Neural cell (in vitro differentiated cells): Measurements from ENCODE around the gene CADM1. TPM values are rescaled to one million over a fixed set of nuclear protein-coding genes. Genes with fewer than 3 reads are reported as not detected.
A peak's percentile ranks its signal among the peaks of the same experiment; 100 is the strongest.

Experiments used
- H2AFZ ChIP-seq: fragments of 200-600, 300-800 bp; sonication (generic), shearing (Covaris generic); 2 replicates; pipeline ENCODE4 v1.6.0; 2014; ENCODE audit warnings: low read depth, mild to moderate bottlenecking, antibody characterized with exemption, low read length, moderate library complexity
- H3F3A ChIP-seq: fragments of 200-600 bp; shearing (Covaris generic); 2 replicates; pipeline ENCODE4 v1.6.1; 2016; ENCODE audit warnings: mild to moderate bottlenecking, moderate library complexity, mixed read lengths, antibody characterized with exemption, low read length; ENCODE audit not compliant: insufficient read depth, poor library complexity, severe bottlenecking
- H3K27ac ChIP-seq: fragments of 200-600, 300-800 bp; sonication (generic), shearing (Covaris generic); 2 replicates; pipeline ENCODE4 v1.5.1; 2014; ENCODE audit warnings: mild to moderate bottlenecking, low read length, moderate library complexity
- H3K27me3 ChIP-seq: fragments of 300-800, 200-600 bp; sonication (generic), shearing (Covaris generic); 2 replicates; pipeline ENCODE4 v1.6.0; 2014; ENCODE audit warnings: mild to moderate bottlenecking, low read depth, low read length, moderate library complexity; ENCODE audit not compliant: insufficient read depth
- H3K36me3 ChIP-seq: fragments of 300-800, 200-600 bp; sonication (generic), shearing (Covaris generic); 2 replicates; pipeline ENCODE4 v1.5.1; 2014; ENCODE audit warnings: mild to moderate bottlenecking, antibody characterized with exemption, low read length, moderate library complexity; ENCODE audit not compliant: insufficient read depth
- H3K4me2 ChIP-seq: fragments of 300-800, 200-600 bp; sonication (generic), shearing (Covaris generic); 2 replicates; pipeline ENCODE4 v1.6.0; 2014; ENCODE audit warnings: mild to moderate bottlenecking, low read length
- H3K4me3 ChIP-seq: fragments of 300-800, 200-600 bp; sonication (generic), shearing (Covaris generic); 2 replicates; pipeline ENCODE4 v1.5.1; 2014; ENCODE audit warnings: mild to moderate bottlenecking, low read length, moderate library complexity
- H3K79me2 ChIP-seq: fragments of 200-600 bp; shearing (Covaris generic); replicated peaks from 2 replicates; pipeline ENCODE4 v1.6.0; 2014; ENCODE audit warnings: mild to moderate bottlenecking, low read length, moderate library complexity; ENCODE audit not compliant: insufficient read depth
- H3K9ac ChIP-seq: fragments of 300-800, 200-600 bp; sonication (generic), shearing (Covaris generic); 2 replicates; pipeline ENCODE4 v1.6.1; 2016; ENCODE audit warnings: mild to moderate bottlenecking, low read length, mixed read lengths
- H3K9me2 ChIP-seq: fragments of 200-600 bp; shearing (Covaris generic); 2 replicates; pipeline ENCODE4 v1.6.1; 2016; ENCODE audit warnings: mild to moderate bottlenecking, low read length, mixed read lengths; ENCODE audit not compliant: insufficient read depth
- H3K9me3 ChIP-seq: fragments of 200-600, 300-800 bp; sonication (generic), shearing (Covaris generic); 2 replicates; pipeline ENCODE4 v1.6.1; 2016; ENCODE audit warnings: mild to moderate bottlenecking, mixed run types, low read length, moderate library complexity, mixed read lengths
- H4K20me1 ChIP-seq: fragments of 200-600 bp; shearing (Covaris generic); 2 replicates; pipeline ENCODE4 v1.6.1; 2016; ENCODE audit warnings: mild to moderate bottlenecking, mixed run types; ENCODE audit not compliant: insufficient read depth
- EP300 ChIP-seq: fragments of 450-650 bp; conservative IDR thresholded peaks from 2 replicates; pipeline ENCODE4 v1.6.1; 2014; ENCODE audit warnings: antibody characterized with exemption, mild to moderate bottlenecking, moderate library complexity; ENCODE audit not compliant: poor library complexity, severe bottlenecking
- EZH2 ChIP-seq: fragments of 200-600, 300-800 bp; shearing (Covaris generic), sonication (generic); IDR thresholded peaks from 2 replicates; pipeline ENCODE4 v1.6.1; 2014; ENCODE audit warnings: antibody characterized with exemption, low read length, borderline replicate concordance, mild to moderate bottlenecking; ENCODE audit not compliant: insufficient read depth, poor library complexity, severe bottlenecking
- MXI1 ChIP-seq: fragments of 450-650 bp; conservative IDR thresholded peaks from 2 replicates; pipeline ENCODE4 v1.6.1; 2014; ENCODE audit warnings: antibody characterized with exemption, mild to moderate bottlenecking; ENCODE audit not compliant: poor library complexity, severe bottlenecking
- POLR2AphosphoS5 ChIP-seq: IDR thresholded peaks from 2 replicates; pipeline ENCODE4 v1.6.1; 2012
- RAD21 ChIP-seq: fragments of 450-650 bp; conservative IDR thresholded peaks from 2 replicates; pipeline ENCODE4 v1.6.1; 2014; ENCODE audit warnings: antibody characterized with exemption, mild to moderate bottlenecking, moderate library complexity
- SMC3 ChIP-seq: fragments of 450-650 bp; conservative IDR thresholded peaks from 2 replicates; pipeline ENCODE4 v1.6.1; 2014; ENCODE audit warnings: antibody characterized with exemption, mild to moderate bottlenecking, moderate library complexity; ENCODE audit not compliant: poor library complexity
- TAF1 ChIP-seq: IDR thresholded peaks from 2 replicates; pipeline ENCODE4 v1.6.1; 2012; ENCODE audit warnings: low read depth
- polyA plus RNA-seq: library from polyadenylated mRNA; depleted of rRNA; stranded (reverse); fragments of >200 nt; gene quantifications from 2 replicates; pipeline ENCODE4 v1.2.3, GENCODE V29; 2014
- TF ChIP-seq, protein P1 (sequence below): fragments of 450-650 bp; IDR thresholded peaks from 2 replicates; pipeline ENCODE4 v1.5.1; 2014; ENCODE audit warnings: antibody characterized with exemption, mild to moderate bottlenecking, moderate library complexity; ENCODE audit not compliant: poor library complexity, severe bottlenecking
- TF ChIP-seq, protein P2 (sequence below): IDR thresholded peaks from 2 replicates; pipeline ENCODE4 v1.6.1; 2012; ENCODE audit warnings: borderline replicate concordance

Gene CADM1
- polyA plus RNA-seq, 1 donor from 2014 or later: 92.1 TPM

DNA sequence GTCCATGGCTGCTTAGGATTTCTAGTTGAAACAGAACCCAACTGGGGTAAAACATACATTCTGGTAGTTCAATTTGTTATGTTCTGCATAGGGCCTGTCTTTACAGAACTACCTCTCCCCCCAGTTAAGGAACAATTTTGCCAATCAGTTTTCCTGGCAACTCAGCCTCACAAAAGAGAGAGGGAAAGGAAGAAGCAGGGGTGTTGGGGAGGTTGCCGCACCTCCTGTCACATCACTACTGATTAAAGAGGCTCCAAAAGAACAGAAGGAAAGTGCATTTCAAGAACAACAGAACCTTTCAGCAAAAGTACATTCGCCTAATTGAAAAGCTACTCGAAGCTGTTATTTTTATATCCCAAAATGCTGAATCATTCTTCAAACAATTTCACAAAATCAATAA lies 217.6 kb downstream of the CADM1 start:
- no peak for TF ChIP-seq EP300
- TF ChIP-seq, protein P1, sequence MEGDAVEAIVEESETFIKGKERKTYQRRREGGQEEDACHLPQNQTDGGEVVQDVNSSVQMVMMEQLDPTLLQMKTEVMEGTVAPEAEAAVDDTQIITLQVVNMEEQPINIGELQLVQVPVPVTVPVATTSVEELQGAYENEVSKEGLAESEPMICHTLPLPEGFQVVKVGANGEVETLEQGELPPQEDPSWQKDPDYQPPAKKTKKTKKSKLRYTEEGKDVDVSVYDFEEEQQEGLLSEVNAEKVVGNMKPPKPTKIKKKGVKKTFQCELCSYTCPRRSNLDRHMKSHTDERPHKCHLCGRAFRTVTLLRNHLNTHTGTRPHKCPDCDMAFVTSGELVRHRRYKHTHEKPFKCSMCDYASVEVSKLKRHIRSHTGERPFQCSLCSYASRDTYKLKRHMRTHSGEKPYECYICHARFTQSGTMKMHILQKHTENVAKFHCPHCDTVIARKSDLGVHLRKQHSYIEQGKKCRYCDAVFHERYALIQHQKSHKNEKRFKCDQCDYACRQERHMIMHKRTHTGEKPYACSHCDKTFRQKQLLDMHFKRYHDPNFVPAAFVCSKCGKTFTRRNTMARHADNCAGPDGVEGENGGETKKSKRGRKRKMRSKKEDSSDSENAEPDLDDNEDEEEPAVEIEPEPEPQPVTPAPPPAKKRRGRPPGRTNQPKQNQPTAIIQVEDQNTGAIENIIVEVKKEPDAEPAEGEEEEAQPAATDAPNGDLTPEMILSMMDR: no peak
- TF ChIP-seq MXI1: no peak
- TF ChIP-seq, protein P2, sequence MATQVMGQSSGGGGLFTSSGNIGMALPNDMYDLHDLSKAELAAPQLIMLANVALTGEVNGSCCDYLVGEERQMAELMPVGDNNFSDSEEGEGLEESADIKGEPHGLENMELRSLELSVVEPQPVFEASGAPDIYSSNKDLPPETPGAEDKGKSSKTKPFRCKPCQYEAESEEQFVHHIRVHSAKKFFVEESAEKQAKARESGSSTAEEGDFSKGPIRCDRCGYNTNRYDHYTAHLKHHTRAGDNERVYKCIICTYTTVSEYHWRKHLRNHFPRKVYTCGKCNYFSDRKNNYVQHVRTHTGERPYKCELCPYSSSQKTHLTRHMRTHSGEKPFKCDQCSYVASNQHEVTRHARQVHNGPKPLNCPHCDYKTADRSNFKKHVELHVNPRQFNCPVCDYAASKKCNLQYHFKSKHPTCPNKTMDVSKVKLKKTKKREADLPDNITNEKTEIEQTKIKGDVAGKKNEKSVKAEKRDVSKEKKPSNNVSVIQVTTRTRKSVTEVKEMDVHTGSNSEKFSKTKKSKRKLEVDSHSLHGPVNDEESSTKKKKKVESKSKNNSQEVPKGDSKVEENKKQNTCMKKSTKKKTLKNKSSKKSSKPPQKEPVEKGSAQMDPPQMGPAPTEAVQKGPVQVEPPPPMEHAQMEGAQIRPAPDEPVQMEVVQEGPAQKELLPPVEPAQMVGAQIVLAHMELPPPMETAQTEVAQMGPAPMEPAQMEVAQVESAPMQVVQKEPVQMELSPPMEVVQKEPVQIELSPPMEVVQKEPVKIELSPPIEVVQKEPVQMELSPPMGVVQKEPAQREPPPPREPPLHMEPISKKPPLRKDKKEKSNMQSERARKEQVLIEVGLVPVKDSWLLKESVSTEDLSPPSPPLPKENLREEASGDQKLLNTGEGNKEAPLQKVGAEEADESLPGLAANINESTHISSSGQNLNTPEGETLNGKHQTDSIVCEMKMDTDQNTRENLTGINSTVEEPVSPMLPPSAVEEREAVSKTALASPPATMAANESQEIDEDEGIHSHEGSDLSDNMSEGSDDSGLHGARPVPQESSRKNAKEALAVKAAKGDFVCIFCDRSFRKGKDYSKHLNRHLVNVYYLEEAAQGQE: no peak
- no peak for TF ChIP-seq POLR2AphosphoS5
- no peak for TF ChIP-seq RAD21
- TF ChIP-seq TAF1: no peak
- no peak for TF ChIP-seq SMC3
- TF ChIP-seq EZH2: no peak
- H3F3A ChIP-seq: no peaks in the 10 kb centered on the region
- no peak overlapping the region for H3K9ac ChIP-seq
- H3K27ac ChIP-seq: no peak overlapping the region
- no peak overlapping the region for H2AFZ ChIP-seq
- H3K79me2 ChIP-seq: no peaks in the 10 kb centered on the region
- no peaks in the 10 kb centered on the region for H3K9me2 ChIP-seq
- H3K27me3 ChIP-seq: no peaks in the 10 kb centered on the region
- no peaks in the 10 kb centered on the region for H3K9me3 ChIP-seq
- H3K4me2 ChIP-seq: no peak overlapping the region
- H4K20me1 ChIP-seq: no peaks in the 10 kb centered on the region
- no peak overlapping the region for H3K4me3 ChIP-seq
- H3K36me3 ChIP-seq: no peaks in the 10 kb centered on the region

GRCh38 chr11:115284773-115285172 lies 219.4 kb downstream of the CADM1 start:
- Histone ChIP-seq H3K9ac (no peak overlapping the region), H3K27me3 (no peaks in the 10 kb centered on the region), H3K36me3 (no peaks in the 10 kb centered on the region), H3F3A (no peaks in the 10 kb centered on the region), H3K9me2 (no peaks in the 10 kb centered on the region), H3K9me3 (no peaks in the 10 kb centered on the region), H3K79me2 (no peaks in the 10 kb centered on the region), H3K4me3 (no peak overlapping the region), H3K27ac (no peak overlapping the region), H4K20me1 (no peaks in the 10 kb centered on the region), H3K4me2 (peak overlapping the region; percentile 8), H2AFZ (no peak overlapping the region)
- TF ChIP-seq RAD21 (no peak), POLR2AphosphoS5 (peak; percentile 28)

DNA sequence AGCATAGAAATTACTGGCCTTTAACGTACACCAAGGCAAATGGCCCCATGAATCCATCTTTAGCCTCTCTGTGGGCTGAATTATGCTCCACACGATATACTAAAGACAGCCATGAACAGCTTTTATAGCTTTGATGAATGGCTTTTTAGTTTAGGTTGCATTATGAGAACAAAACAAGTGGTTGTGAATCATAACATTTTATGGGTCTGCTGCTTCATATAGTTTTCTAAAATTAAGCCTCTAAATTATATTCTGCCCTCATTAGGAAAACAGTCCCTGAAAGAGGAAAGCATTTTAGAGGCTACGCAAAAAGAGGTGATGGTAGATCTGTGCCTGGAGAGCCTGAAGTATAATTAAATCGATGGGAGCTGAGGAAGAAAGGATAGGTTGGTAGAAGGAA lies 221.3 kb downstream of the CADM1 start:
- no peak overlapping the region for H3K4me2 ChIP-seq
- H3K4me3 ChIP-seq: no peak overlapping the region
- no peaks in the 10 kb centered on the region for H3F3A ChIP-seq
- no peaks in the 10 kb centered on the region for H3K9me3 ChIP-seq
- H3K9ac ChIP-seq: no peak overlapping the region
- H3K27ac ChIP-seq: no peak overlapping the region
- no peak for TF ChIP-seq RAD21
- no peak for TF ChIP-seq TAF1
- no peak for TF ChIP-seq SMC3
- TF ChIP-seq EZH2: no peak
- no peak for TF ChIP-seq EP300
- no peak for TF ChIP-seq MXI1
- TF ChIP-seq, protein P2: no peak
- TF ChIP-seq POLR2AphosphoS5: no peak
- TF ChIP-seq, protein P1: no peak
- H2AFZ ChIP-seq: no peak overlapping the region
- H3K36me3 ChIP-seq: no peaks in the 10 kb centered on the region
- H3K27me3 ChIP-seq: no peaks in the 10 kb centered on the region
- no peaks in the 10 kb centered on the region for H3K79me2 ChIP-seq
- H3K9me2 ChIP-seq: no peaks in the 10 kb centered on the region
- no peaks in the 10 kb centered on the region for H4K20me1 ChIP-seq
